ENCODE results near the gene PBRM1. TPM values are rescaled to one million over a fixed set of nuclear protein-coding genes. Genes with fewer than 3 reads are reported as not detected.
"Not testable (repeated sequence)": the region's sequence is repeated elsewhere in the genome, so short reads cannot be mapped to it uniquely, and the experiment has no call there.

The PBRM1 gene
- total RNA-seq, 2 experiments from 2014 or later: 47.6 to 48.1 TPM

GRCh38 chr3:52528586-52529375 lies 156.9 kb downstream of the PBRM1 start:
- no peaks in the 10 kb centered on the region for H3K4me1 Mint-ChIP-seq (ENCODE audit: low read depth)
- peaks cover 0 to 3% of the 10 kb centered on the region in 2 experiments for H3K27me3 ChIP-seq (ENCODE audit: control insufficient read depth in 1 of 2, insufficient read depth in 2 of 2, low read length in 2 of 2)
- POLR2A ChIA-PET: no interaction called here
- ATAC-seq (ENCODE audit: poor library complexity) (no peak), DNase-seq (no peak)
- no peaks in the 10 kb centered on the region for H3K27me3 Mint-ChIP-seq
- H3K36me3 Mint-ChIP-seq (ENCODE audit: low read depth): no peaks in the 10 kb centered on the region
- no peaks in the 10 kb centered on the region for H3K9me3 ChIP-seq (ENCODE audit: control insufficient read depth in 1 of 2, insufficient read depth in 1 of 2, low read length in 2 of 2)
- intact Hi-C loops (cut with DNase I, micrococcal nuclease): no loop called here
- peaks cover 15% of the 10 kb centered on the region for H3K4me1 ChIP-seq (ENCODE audit: insufficient read depth, low read length)
- H3K27ac Mint-ChIP-seq: no peak overlapping the region
- H3K27ac ChIP-seq (ENCODE audit: low read depth in 1 of 2, low read length in 2 of 2): no peak overlapping the region
- TF ChIP-seq, protein P1, sequence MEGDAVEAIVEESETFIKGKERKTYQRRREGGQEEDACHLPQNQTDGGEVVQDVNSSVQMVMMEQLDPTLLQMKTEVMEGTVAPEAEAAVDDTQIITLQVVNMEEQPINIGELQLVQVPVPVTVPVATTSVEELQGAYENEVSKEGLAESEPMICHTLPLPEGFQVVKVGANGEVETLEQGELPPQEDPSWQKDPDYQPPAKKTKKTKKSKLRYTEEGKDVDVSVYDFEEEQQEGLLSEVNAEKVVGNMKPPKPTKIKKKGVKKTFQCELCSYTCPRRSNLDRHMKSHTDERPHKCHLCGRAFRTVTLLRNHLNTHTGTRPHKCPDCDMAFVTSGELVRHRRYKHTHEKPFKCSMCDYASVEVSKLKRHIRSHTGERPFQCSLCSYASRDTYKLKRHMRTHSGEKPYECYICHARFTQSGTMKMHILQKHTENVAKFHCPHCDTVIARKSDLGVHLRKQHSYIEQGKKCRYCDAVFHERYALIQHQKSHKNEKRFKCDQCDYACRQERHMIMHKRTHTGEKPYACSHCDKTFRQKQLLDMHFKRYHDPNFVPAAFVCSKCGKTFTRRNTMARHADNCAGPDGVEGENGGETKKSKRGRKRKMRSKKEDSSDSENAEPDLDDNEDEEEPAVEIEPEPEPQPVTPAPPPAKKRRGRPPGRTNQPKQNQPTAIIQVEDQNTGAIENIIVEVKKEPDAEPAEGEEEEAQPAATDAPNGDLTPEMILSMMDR (IDR thresholded peaks at IDR 0.05): no peak
- CTCF ChIA-PET: no interaction called here
- H3K36me3 ChIP-seq (ENCODE audit: insufficient read depth, low read length): no peaks in the 10 kb centered on the region
- no peak overlapping the region for H3K4me3 ChIP-seq (ENCODE audit: low read length)
- H3K9me3 Mint-ChIP-seq: no peaks in the 10 kb centered on the region
- H3K4me3 Mint-ChIP-seq: no peak overlapping the region

GRCh38 chr3:52527732-52528585 lies 157.8 kb downstream of the PBRM1 start:
- Histone ChIP-seq H3K27ac (ENCODE audit: low read depth in 1 of 2, low read length in 2 of 2) (no peak overlapping the region), H3K36me3 (ENCODE audit: insufficient read depth, low read length) (no peaks in the 10 kb centered on the region), H3K27me3 (ENCODE audit: control insufficient read depth in 1 of 2, insufficient read depth in 2 of 2, low read length in 2 of 2) (peaks cover 0 to 3% of the 10 kb centered on the region in 2 experiments), H3K4me1 (ENCODE audit: insufficient read depth, low read length) (peaks cover 12% of the 10 kb centered on the region), H3K4me3 (ENCODE audit: low read length) (no peak overlapping the region), H3K9me3 (ENCODE audit: control insufficient read depth in 1 of 2, insufficient read depth in 1 of 2, low read length in 2 of 2) (no peaks in the 10 kb centered on the region)
- no peak for ATAC-seq (ENCODE audit: poor library complexity)
- CTCF ChIA-PET: no interaction called here
- TF ChIP-seq, protein P1 (IDR thresholded peaks at IDR 0.05): no peak
- H3K4me1 Mint-ChIP-seq (ENCODE audit: low read depth): no peaks in the 10 kb centered on the region
- H3K27me3 Mint-ChIP-seq: no peaks in the 10 kb centered on the region
- no peaks in the 10 kb centered on the region for H3K9me3 Mint-ChIP-seq
- H3K4me3 Mint-ChIP-seq: no peak overlapping the region
- POLR2A ChIA-PET: interaction anchor here (0.5 kb wide), 1 partner anchor 189 kb away, joined by 3 read pairs; no protein-coding TSS in a partner anchor
- intact Hi-C loops (cut with DNase I, micrococcal nuclease): no loop called here
- DNase-seq: no peak
- no peaks in the 10 kb centered on the region for H3K36me3 Mint-ChIP-seq (ENCODE audit: low read depth)
- no peak overlapping the region for H3K27ac Mint-ChIP-seq

GRCh38 chr3:52527039-52527731 lies 158.5 kb downstream of the PBRM1 start:
- H3K9me3 Mint-ChIP-seq: no peaks in the 10 kb centered on the region
- Histone ChIP-seq H3K36me3 (ENCODE audit: insufficient read depth, low read length) (no peaks in the 10 kb centered on the region), H3K4me1 (ENCODE audit: insufficient read depth, low read length) (peaks cover 4% of the 10 kb centered on the region), H3K27me3 (ENCODE audit: control insufficient read depth in 1 of 2, insufficient read depth in 2 of 2, low read length in 2 of 2) (no peaks in the 10 kb centered on the region), H3K4me3 (ENCODE audit: low read length) (no peak overlapping the region), H3K27ac (ENCODE audit: low read depth in 1 of 2, low read length in 2 of 2) (no peak overlapping the region), H3K9me3 (ENCODE audit: control insufficient read depth in 1 of 2, insufficient read depth in 1 of 2, low read length in 2 of 2) (no peaks in the 10 kb centered on the region)
- no peaks in the 10 kb centered on the region for H3K4me1 Mint-ChIP-seq (ENCODE audit: low read depth)
- intact Hi-C loops (cut with DNase I, micrococcal nuclease): no loop called here
- ATAC-seq (ENCODE audit: poor library complexity) (no peak), DNase-seq (no peak)
- no peaks in the 10 kb centered on the region for H3K27me3 Mint-ChIP-seq
- H3K4me3 Mint-ChIP-seq: no peak overlapping the region
- ChIA-PET POLR2A (interaction anchor here (0.5 to 1.2 kb wide), 2 partner anchors 9 to 188 kb away, joined by 3 to 4 read pairs; partner anchors contain the start of gene UQCC5), CTCF (no interaction called here)
- H3K27ac Mint-ChIP-seq: no peak overlapping the region
- TF ChIP-seq, protein P1 (IDR thresholded peaks at IDR 0.05): no peak
- no peaks in the 10 kb centered on the region for H3K36me3 Mint-ChIP-seq (ENCODE audit: low read depth)

DNA sequence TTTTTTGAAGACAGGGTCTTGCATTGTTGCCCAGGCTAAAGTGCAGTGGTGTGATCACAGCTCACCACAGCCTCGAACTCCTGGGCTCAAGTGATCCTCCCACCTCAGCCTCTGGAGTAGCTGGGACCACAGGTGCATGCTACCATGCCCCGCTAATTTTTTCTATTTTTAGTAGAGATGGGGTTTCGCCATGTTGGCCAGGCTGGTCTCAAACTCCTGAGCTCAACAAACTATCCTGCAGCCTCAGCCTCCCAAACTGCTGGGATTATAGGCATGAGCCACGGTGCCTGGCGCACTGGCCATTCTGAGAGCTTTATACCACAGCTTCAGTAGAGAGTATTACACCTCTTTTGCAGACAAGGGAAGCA lies 159.1 kb downstream of the PBRM1 start:
- H3K36me3 ChIP-seq (ENCODE audit: insufficient read depth, low read length); ATAC-seq (ENCODE audit: poor library complexity); H3K4me1 ChIP-seq (ENCODE audit: insufficient read depth, low read length); H3K4me3 ChIP-seq (ENCODE audit: low read length); intact Hi-C loops (cut with DNase I, micrococcal nuclease); H3K4me3 Mint-ChIP-seq; H3K27ac Mint-ChIP-seq; H3K4me1 Mint-ChIP-seq (ENCODE audit: low read depth); H3K9me3 Mint-ChIP-seq; DNase-seq; H3K27ac ChIP-seq (ENCODE audit: low read depth in 1 of 2, low read length in 2 of 2); H3K27me3 ChIP-seq (ENCODE audit: control insufficient read depth in 1 of 2, insufficient read depth in 2 of 2, low read length in 2 of 2); H3K27me3 Mint-ChIP-seq; H3K9me3 ChIP-seq (ENCODE audit: control insufficient read depth in 1 of 2, insufficient read depth in 1 of 2, low read length in 2 of 2); H3K36me3 Mint-ChIP-seq (ENCODE audit: low read depth): not testable (repeated sequence)
- CTCF ChIA-PET: interaction anchor here (0.6 kb wide), 1 partner anchor 113 kb away, joined by 3 read pairs; no protein-coding TSS in a partner anchor
- POLR2A ChIA-PET: interaction anchor here (1.2 kb wide), 1 partner anchor 10 kb away, joined by 4 read pairs; the partner anchor contains the start of gene UQCC5
